GM19397 (cell line): Measurements from ENCODE around the gene ACAD8.
A peak's percentile ranks its signal among the peaks of the same experiment; 100 is the strongest.
"Not testable (repeated sequence)": the region's sequence is repeated elsewhere in the genome, so short reads cannot be mapped to it uniquely, and the experiment has no call there.

Experiments
- ATAC-seq: cut with Tn5 transposase; IDR thresholded peaks from one replicate; pipeline ENCODE4 v1.9.1; 2021; ENCODE audit warnings: mild to moderate bottlenecking, moderate library complexity; ENCODE audit not compliant: unreplicated experiment

The ACAD8 gene

GRCh38 chr11:134238956-134239355 is 14.4 kb upstream of the ACAD8 start:
- no peak for ATAC-seq

GRCh38 chr11:134240592-134240991 is 12.8 kb upstream of the ACAD8 start:
- ATAC-seq, result no peak

GRCh38 chr11:134242376-134242775 is 11.0 kb upstream of the ACAD8 start:
- no peak for ATAC-seq

- ATAC-seq, result no peak
Observed at GRCh38 chr11:134243913-134244312, 9.5 kb upstream of the ACAD8 start.

- peak; percentile 78 for ATAC-seq
Observed at GRCh38 chr11:134244593-134244992, 8.8 kb upstream of the ACAD8 start.

- no peak for ATAC-seq
Observed at GRCh38 chr11:134245434-134245833, 7.9 kb upstream of the ACAD8 start.

GRCh38 chr11:134246100-134246499 is 7.3 kb upstream of the ACAD8 start:
- ATAC-seq, result no peak

- ATAC-seq, result no peak
Observed at GRCh38 chr11:134246678-134247077, 6.7 kb upstream of the ACAD8 start.

GRCh38 chr11:134248910-134249480 is 4.4 kb upstream of the ACAD8 start:
- no peak for ATAC-seq

GRCh38 chr11:134250246-134250645 is 3.1 kb upstream of the ACAD8 start:
- ATAC-seq, result no peak

GRCh38 chr11:134250675-134251074 is 2.7 kb upstream of the ACAD8 start:
- ATAC-seq, result no peak

GRCh38 chr11:134252346-134253187 is 801 bp upstream of the ACAD8 start:
- peak; percentile 19 for ATAC-seq

- ATAC-seq, result no peak
Observed at GRCh38 chr11:134254433-134255183, 1.2 kb downstream of the ACAD8 start.

GRCh38 chr11:134255184-134255561 is 1.8 kb downstream of the ACAD8 start:
- ATAC-seq, result not testable (repeated sequence)

GRCh38 chr11:134257101-134257500 is 3.7 kb downstream of the ACAD8 start:
- no peak for ATAC-seq

GRCh38 chr11:134258577-134258976 is 5.2 kb downstream of the ACAD8 start:
- ATAC-seq, result no peak

- no peak for ATAC-seq
Observed at GRCh38 chr11:134260503-134260902, 7.1 kb downstream of the ACAD8 start.

GRCh38 chr11:134260983-134261382 is 7.6 kb downstream of the ACAD8 start:
- ATAC-seq, result no peak

- no peak for ATAC-seq
Observed at GRCh38 chr11:134261626-134262488, 8.5 kb downstream of the ACAD8 start.

- no peak for ATAC-seq
Observed at GRCh38 chr11:134264966-134265764, 11.8 kb downstream of the ACAD8 start.
